Measurements from ENCODE around the gene IKBKG.
"Not testable (repeated sequence)": the region's sequence is repeated elsewhere in the genome, so short reads cannot be mapped to it uniquely, and the experiment has no call there.

The IKBKG gene

GRCh38 chrX:154607976-154608375, 60.6 kb downstream of the IKBKG start:
- DNase-seq = not testable (repeated sequence)

GRCh38 chrX:154608823-154609222, 61.4 kb downstream of the IKBKG start:
- not testable (repeated sequence) for DNase-seq

- not testable (repeated sequence) for DNase-seq
Observed at GRCh38 chrX:154611146-154611545, 63.7 kb downstream of the IKBKG start.

GRCh38 chrX:154613586-154613985, 66.2 kb downstream of the IKBKG start:
- not testable (repeated sequence) for DNase-seq
